ENCODE data around the gene OSER1.

The OSER1 gene

DNA sequence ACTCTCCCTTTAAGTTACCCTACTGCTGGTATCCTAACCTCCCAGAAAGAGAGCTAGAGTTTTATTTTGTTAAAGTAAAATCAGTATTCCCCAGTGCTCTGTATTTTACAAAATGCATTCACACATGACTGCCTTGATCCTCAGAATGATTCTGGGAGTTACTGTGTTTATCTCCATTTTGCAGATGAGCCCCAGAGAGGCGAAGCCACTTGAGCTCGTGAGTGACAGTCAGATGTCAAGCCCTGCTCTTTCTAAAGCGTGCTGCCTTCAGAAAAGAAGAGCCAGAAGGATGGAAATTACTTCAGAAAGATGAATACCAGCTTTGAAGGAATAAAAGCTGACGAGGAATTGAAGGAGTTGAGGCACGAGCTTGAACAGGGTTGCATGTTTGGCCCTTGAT, 14.1 kb upstream of the OSER1 start:
- H3K79me1 ChIP-seq (ENCODE audit: low read length): no peaks in the 10 kb centered on the region
- no peak overlapping the region for H3K27ac ChIP-seq (ENCODE audit: low read depth, low read length)
- H3K79me2 ChIP-seq (ENCODE audit: control insufficient read depth, insufficient read depth, low read length, poor library complexity): no peaks in the 10 kb centered on the region
- no peak overlapping the region for H3K4ac ChIP-seq (ENCODE audit: low read depth, low read length)
- no peak overlapping the region for H2BK12ac ChIP-seq (ENCODE audit: low read length)
- H3K9me3 ChIP-seq (ENCODE audit: insufficient read depth, low read depth, low read length): no peaks in the 10 kb centered on the region
- H3K18ac ChIP-seq (ENCODE audit: low read length): no peak overlapping the region
- H2BK120ac ChIP-seq (ENCODE audit: insufficient read depth, low read length, poor library complexity): no peak overlapping the region
- H3K14ac ChIP-seq (ENCODE audit: low read length): no peak overlapping the region
- no peaks in the 10 kb centered on the region for H3K27me3 ChIP-seq (ENCODE audit: insufficient read depth, low read length)
- no peak overlapping the region for H4K12ac ChIP-seq (ENCODE audit: low read depth, low read length)
- no CpG with 5 or more reads among the region's 5 CpGs for WGBS (ENCODE audit: extremely low coverage, insufficient coverage, insufficient read length)
- H3K9ac ChIP-seq (ENCODE audit: low read length): no peak overlapping the region
- no peak overlapping the region for H2AK5ac ChIP-seq (ENCODE audit: low read length)
- no peaks in the 10 kb centered on the region for H3K36me3 ChIP-seq (ENCODE audit: control insufficient read depth in 1 of 2, insufficient read depth in 2 of 2, low read length in 2 of 2)
- H3K4me1 ChIP-seq (ENCODE audit: control insufficient read depth in 1 of 2, insufficient read depth in 2 of 2, low read length in 2 of 2): no peaks in the 10 kb centered on the region
- no peak for DNase-seq
- no peak overlapping the region for H2AFZ ChIP-seq (ENCODE audit: insufficient read depth, low read length, poor library complexity)
- no peak overlapping the region for H3K4me3 ChIP-seq (ENCODE audit: low read depth, low read length)
- H2BK5ac ChIP-seq (ENCODE audit: low read depth, low read length, poor library complexity): no peak overlapping the region
- H3K23ac ChIP-seq (ENCODE audit: low read length): no peak overlapping the region
- no peak overlapping the region for H3K4me2 ChIP-seq (ENCODE audit: low read length)
- H4K91ac ChIP-seq (ENCODE audit: low read depth, low read length): no peak overlapping the region
- no peak overlapping the region for H4K8ac ChIP-seq (ENCODE audit: low read depth, low read length)

DNA sequence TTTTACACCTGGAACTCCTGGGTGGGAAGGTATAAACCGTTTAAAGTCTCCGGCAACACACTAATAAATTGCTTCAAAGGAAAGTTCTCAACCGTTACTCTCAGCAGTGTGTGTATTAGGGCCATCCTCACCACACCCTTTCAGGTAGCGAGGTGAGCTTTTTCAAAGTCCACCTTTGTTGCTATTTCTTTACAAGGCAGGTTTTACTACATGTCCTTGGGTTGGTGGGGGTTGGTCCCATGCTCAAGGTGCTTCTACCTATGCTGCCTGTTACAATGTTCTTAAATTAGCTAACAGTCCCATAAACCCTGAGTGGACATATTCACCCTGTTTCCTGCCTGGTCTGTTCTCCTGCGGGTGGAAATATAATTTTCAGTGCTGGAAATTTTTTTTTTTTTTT, 13.2 kb upstream of the OSER1 start:
- Histone ChIP-seq H3K9me3 (ENCODE audit: insufficient read depth, low read depth, low read length) (no peaks in the 10 kb centered on the region), H2AK5ac (ENCODE audit: low read length) (no peak overlapping the region), H2BK120ac (ENCODE audit: insufficient read depth, low read length, poor library complexity) (no peak overlapping the region), H2AFZ (ENCODE audit: insufficient read depth, low read length, poor library complexity) (no peak overlapping the region), H3K23ac (ENCODE audit: low read length) (no peak overlapping the region), H3K18ac (ENCODE audit: low read length) (no peak overlapping the region), H2BK12ac (ENCODE audit: low read length) (no peak overlapping the region), H3K79me2 (ENCODE audit: control insufficient read depth, insufficient read depth, low read length, poor library complexity) (no peaks in the 10 kb centered on the region), H3K36me3 (ENCODE audit: control insufficient read depth in 1 of 2, insufficient read depth in 2 of 2, low read length in 2 of 2) (no peaks in the 10 kb centered on the region), H2BK5ac (ENCODE audit: low read depth, low read length, poor library complexity) (no peak overlapping the region), H3K14ac (ENCODE audit: low read length) (no peak overlapping the region), H3K4me1 (ENCODE audit: control insufficient read depth in 1 of 2, insufficient read depth in 2 of 2, low read length in 2 of 2) (no peaks in the 10 kb centered on the region), H3K4ac (ENCODE audit: low read depth, low read length) (no peak overlapping the region), H4K91ac (ENCODE audit: low read depth, low read length) (no peak overlapping the region), H3K27me3 (ENCODE audit: insufficient read depth, low read length) (no peaks in the 10 kb centered on the region), H3K4me2 (ENCODE audit: low read length) (no peak overlapping the region), H4K8ac (ENCODE audit: low read depth, low read length) (no peak overlapping the region), H3K79me1 (ENCODE audit: low read length) (no peaks in the 10 kb centered on the region), H3K27ac (ENCODE audit: low read depth, low read length) (no peak overlapping the region), H4K12ac (ENCODE audit: low read depth, low read length) (no peak overlapping the region), H3K4me3 (ENCODE audit: low read depth, low read length) (no peak overlapping the region), H3K9ac (ENCODE audit: low read length) (no peak overlapping the region)
- no peak for DNase-seq
- WGBS (ENCODE audit: extremely low coverage, insufficient coverage, insufficient read length): no CpG with 5 or more reads among the region's 5 CpGs

DNA sequence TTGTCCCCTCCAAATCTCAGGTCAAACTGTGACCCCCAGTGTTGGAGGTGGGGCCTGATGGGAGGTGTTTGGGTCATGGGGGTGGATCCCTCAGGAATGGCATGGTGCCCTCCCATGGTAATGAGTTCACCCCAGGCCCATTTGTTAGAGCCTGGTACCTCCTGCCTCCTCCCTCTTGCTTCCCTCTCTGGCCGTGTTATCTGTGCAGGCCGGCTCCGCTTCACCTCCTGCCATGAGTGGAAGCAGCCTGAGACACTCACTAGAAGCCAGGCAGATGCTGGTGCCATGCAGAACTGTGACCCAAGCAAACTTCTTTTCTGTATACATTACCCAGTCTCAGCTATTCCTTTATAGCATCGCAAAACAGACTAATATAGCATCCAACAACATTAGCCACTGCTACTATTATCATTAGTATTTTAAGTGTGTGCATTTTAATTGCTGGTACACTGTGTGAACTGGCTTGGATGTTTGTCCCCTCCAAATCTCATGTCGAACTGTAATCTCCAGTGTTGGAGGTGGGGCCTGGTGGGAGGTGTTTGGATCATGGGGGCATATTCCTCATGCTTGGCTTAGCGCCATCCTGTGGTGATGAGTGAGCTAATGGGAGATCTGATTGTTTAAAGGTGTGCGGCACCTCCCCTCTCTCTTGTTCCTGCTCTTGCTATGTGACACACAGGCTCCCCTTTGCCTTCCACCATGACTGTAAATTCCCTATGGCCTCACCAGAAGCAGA, 12.2 kb upstream of the OSER1 start:
- no peaks in the 10 kb centered on the region for H3K79me1 ChIP-seq (ENCODE audit: low read length)
- H3K4ac ChIP-seq (ENCODE audit: low read depth, low read length): no peak overlapping the region
- H3K4me1 ChIP-seq (ENCODE audit: control insufficient read depth in 1 of 2, insufficient read depth in 2 of 2, low read length in 2 of 2): no peaks in the 10 kb centered on the region
- H2AFZ ChIP-seq (ENCODE audit: insufficient read depth, low read length, poor library complexity): no peak overlapping the region
- no peaks in the 10 kb centered on the region for H3K27me3 ChIP-seq (ENCODE audit: insufficient read depth, low read length)
- H2BK12ac ChIP-seq (ENCODE audit: low read length): no peak overlapping the region
- no peak overlapping the region for H2AK5ac ChIP-seq (ENCODE audit: low read length)
- H4K8ac ChIP-seq (ENCODE audit: low read depth, low read length): no peak overlapping the region
- H2BK5ac ChIP-seq (ENCODE audit: low read depth, low read length, poor library complexity): no peak overlapping the region
- H2BK120ac ChIP-seq (ENCODE audit: insufficient read depth, low read length, poor library complexity): no peak overlapping the region
- H4K12ac ChIP-seq (ENCODE audit: low read depth, low read length): no peak overlapping the region
- no peak overlapping the region for H3K14ac ChIP-seq (ENCODE audit: low read length)
- no peak overlapping the region for H3K4me3 ChIP-seq (ENCODE audit: low read depth, low read length)
- peak overlapping the region; percentile 37 for H3K9ac ChIP-seq (ENCODE audit: low read length)
- H3K27ac ChIP-seq (ENCODE audit: low read depth, low read length): no peak overlapping the region
- H3K79me2 ChIP-seq (ENCODE audit: control insufficient read depth, insufficient read depth, low read length, poor library complexity): no peaks in the 10 kb centered on the region
- no peak overlapping the region for H3K4me2 ChIP-seq (ENCODE audit: low read length)
- H3K9me3 ChIP-seq (ENCODE audit: insufficient read depth, low read depth, low read length): no peaks in the 10 kb centered on the region
- no CpG with 5 or more reads among the region's 7 CpGs for WGBS (ENCODE audit: extremely low coverage, insufficient coverage, insufficient read length)
- H3K23ac ChIP-seq (ENCODE audit: low read length): no peak overlapping the region
- no peak for DNase-seq
- H4K91ac ChIP-seq (ENCODE audit: low read depth, low read length): no peak overlapping the region
- no peaks in the 10 kb centered on the region for H3K36me3 ChIP-seq (ENCODE audit: control insufficient read depth in 1 of 2, insufficient read depth in 2 of 2, low read length in 2 of 2)
- H3K18ac ChIP-seq (ENCODE audit: low read length): no peak overlapping the region

DNA sequence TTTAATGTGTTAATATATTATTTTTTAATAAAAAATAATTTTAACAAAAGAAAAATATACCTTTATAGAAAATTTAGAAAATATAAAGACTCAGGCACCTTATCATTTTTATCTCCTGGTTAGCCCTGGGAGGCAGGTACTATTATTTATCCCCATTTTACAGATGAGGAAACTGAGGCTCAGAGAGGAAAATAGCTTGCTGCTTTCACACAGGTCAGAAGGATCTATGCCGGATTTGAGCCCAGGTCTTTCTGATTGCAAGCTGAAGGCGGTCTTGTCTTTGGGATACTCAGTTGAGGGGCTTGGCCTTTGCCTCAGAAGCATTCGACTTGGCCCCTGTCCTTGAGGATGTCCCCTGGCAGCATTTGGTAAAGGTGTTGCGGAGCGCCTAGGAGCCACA, 11.5 kb upstream of the OSER1 start:
- Histone ChIP-seq H2AK5ac (ENCODE audit: low read length) (no peak overlapping the region), H3K4ac (ENCODE audit: low read depth, low read length) (no peak overlapping the region), H2BK12ac (ENCODE audit: low read length) (no peak overlapping the region)

More for the DNA sequence above, 11.5 kb upstream of the OSER1 start:
- DNase-seq: no peak
- no peak overlapping the region for H3K4me2 ChIP-seq (ENCODE audit: low read length)
- no peak overlapping the region for H3K14ac ChIP-seq (ENCODE audit: low read length)
- H2BK120ac ChIP-seq (ENCODE audit: insufficient read depth, low read length, poor library complexity): no peak overlapping the region
- no CpG with 5 or more reads among the region's 5 CpGs for WGBS (ENCODE audit: extremely low coverage, insufficient coverage, insufficient read length)
- no peaks in the 10 kb centered on the region for H3K4me1 ChIP-seq (ENCODE audit: control insufficient read depth in 1 of 2, insufficient read depth in 2 of 2, low read length in 2 of 2)
- H4K91ac ChIP-seq (ENCODE audit: low read depth, low read length): no peak overlapping the region
- H4K8ac ChIP-seq (ENCODE audit: low read depth, low read length): no peak overlapping the region
- H3K27me3 ChIP-seq (ENCODE audit: insufficient read depth, low read length): no peaks in the 10 kb centered on the region
- no peaks in the 10 kb centered on the region for H3K36me3 ChIP-seq (ENCODE audit: control insufficient read depth in 1 of 2, insufficient read depth in 2 of 2, low read length in 2 of 2)
- no peak overlapping the region for H4K12ac ChIP-seq (ENCODE audit: low read depth, low read length)
- H3K9ac ChIP-seq (ENCODE audit: low read length): no peak overlapping the region
- no peak overlapping the region for H3K27ac ChIP-seq (ENCODE audit: low read depth, low read length)
- H3K23ac ChIP-seq (ENCODE audit: low read length): no peak overlapping the region
- no peaks in the 10 kb centered on the region for H3K79me1 ChIP-seq (ENCODE audit: low read length)
- no peak overlapping the region for H3K4me3 ChIP-seq (ENCODE audit: low read depth, low read length)
- no peaks in the 10 kb centered on the region for H3K9me3 ChIP-seq (ENCODE audit: insufficient read depth, low read depth, low read length)
- no peak overlapping the region for H2BK5ac ChIP-seq (ENCODE audit: low read depth, low read length, poor library complexity)
- no peaks in the 10 kb centered on the region for H3K79me2 ChIP-seq (ENCODE audit: control insufficient read depth, insufficient read depth, low read length, poor library complexity)
- no peak overlapping the region for H3K18ac ChIP-seq (ENCODE audit: low read length)
- no peak overlapping the region for H2AFZ ChIP-seq (ENCODE audit: insufficient read depth, low read length, poor library complexity)

All from trophoblast cell (in vitro differentiated cells and primary cell).